Progenitor cell of endocrine pancreas (in vitro differentiated cells): Measurements from ENCODE around the gene SOS2. TPM values are rescaled to one million over a fixed set of nuclear protein-coding genes. Genes with fewer than 3 reads are reported as not detected.

Source experiments
- DNase-seq: peaks from one replicate; pipeline ENCODE4 v3.0.0; 2021; ENCODE audit warnings: low spot score; ENCODE audit not compliant: unreplicated experiment
- H3K27ac Mint-ChIP-seq: 2 replicates; pipeline ENCODE4 v1.8.0; 2021; ENCODE audit warnings: mild to moderate bottlenecking, moderate library complexity, mixed read lengths
- H3K27me3 Mint-ChIP-seq: 2 replicates; pipeline ENCODE4 v1.8.0; 2021; ENCODE audit warnings: mixed read lengths
- H3K36me3 Mint-ChIP-seq: 2 replicates; pipeline ENCODE4 v1.8.0; 2022; ENCODE audit warnings: mixed read lengths; ENCODE audit not compliant: insufficient read depth
- H3K4me1 Mint-ChIP-seq: 2 replicates; pipeline ENCODE4 v1.8.0; 2021; ENCODE audit warnings: low read depth, mixed read lengths
- H3K4me3 Mint-ChIP-seq: 2 replicates; pipeline ENCODE4 v1.8.0; 2021; ENCODE audit warnings: low read depth, mild to moderate bottlenecking, moderate library complexity, mixed read lengths
- H3K9me3 Mint-ChIP-seq: 2 replicates; pipeline ENCODE4 v1.8.0; 2021; ENCODE audit warnings: low read depth, mixed read lengths
- total RNA-seq: library from RNA; stranded (reverse); gene quantifications from 2 replicates; pipeline ENCODE4 v1.2.1, GENCODE V29; 2021
- TF ChIP-seq, protein P1 (sequence below): fragments of 200-600 bp; sonication (generic); IDR thresholded peaks from one replicate; pipeline ENCODE4 v1.5.0; 2021; ENCODE audit warnings: antibody characterized with exemption, mild to moderate bottlenecking; ENCODE audit not compliant: unreplicated experiment

SOS2 gene
- total RNA-seq, 1 donor from 2014 or later = 35.7 TPM

DNA sequence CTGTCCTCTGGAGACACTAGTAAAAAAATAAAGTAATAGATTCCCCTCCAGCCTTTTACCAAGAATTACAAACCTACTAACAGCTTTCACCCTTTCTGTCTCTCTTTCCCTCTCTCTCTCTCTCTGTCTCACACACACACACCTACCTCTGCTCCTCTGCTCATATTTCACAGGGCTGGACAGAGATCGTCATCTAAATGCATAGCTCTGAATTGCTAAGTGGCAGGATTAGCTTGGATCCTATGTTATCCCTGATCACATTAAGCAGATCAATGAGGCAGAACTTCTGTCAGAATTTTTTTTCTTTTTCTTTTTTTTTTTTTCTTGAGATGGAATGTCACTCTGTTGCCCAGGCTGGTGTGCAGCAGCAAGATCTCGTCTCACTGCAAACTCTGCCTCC, 137.9 kb downstream of the SOS2 start:
- H3K4me3 Mint-ChIP-seq = no peak overlapping the region
- peak overlapping the region; percentile 54 for H3K27ac Mint-ChIP-seq
- no peaks in the 10 kb centered on the region for H3K9me3 Mint-ChIP-seq
- no peak for DNase-seq
- no peaks in the 10 kb centered on the region for H3K27me3 Mint-ChIP-seq
- TF ChIP-seq, protein P1, sequence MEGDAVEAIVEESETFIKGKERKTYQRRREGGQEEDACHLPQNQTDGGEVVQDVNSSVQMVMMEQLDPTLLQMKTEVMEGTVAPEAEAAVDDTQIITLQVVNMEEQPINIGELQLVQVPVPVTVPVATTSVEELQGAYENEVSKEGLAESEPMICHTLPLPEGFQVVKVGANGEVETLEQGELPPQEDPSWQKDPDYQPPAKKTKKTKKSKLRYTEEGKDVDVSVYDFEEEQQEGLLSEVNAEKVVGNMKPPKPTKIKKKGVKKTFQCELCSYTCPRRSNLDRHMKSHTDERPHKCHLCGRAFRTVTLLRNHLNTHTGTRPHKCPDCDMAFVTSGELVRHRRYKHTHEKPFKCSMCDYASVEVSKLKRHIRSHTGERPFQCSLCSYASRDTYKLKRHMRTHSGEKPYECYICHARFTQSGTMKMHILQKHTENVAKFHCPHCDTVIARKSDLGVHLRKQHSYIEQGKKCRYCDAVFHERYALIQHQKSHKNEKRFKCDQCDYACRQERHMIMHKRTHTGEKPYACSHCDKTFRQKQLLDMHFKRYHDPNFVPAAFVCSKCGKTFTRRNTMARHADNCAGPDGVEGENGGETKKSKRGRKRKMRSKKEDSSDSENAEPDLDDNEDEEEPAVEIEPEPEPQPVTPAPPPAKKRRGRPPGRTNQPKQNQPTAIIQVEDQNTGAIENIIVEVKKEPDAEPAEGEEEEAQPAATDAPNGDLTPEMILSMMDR = no peak
- peaks cover 2% of the 10 kb centered on the region for H3K4me1 Mint-ChIP-seq
- H3K36me3 Mint-ChIP-seq = peaks cover 2% of the 10 kb centered on the region

DNA sequence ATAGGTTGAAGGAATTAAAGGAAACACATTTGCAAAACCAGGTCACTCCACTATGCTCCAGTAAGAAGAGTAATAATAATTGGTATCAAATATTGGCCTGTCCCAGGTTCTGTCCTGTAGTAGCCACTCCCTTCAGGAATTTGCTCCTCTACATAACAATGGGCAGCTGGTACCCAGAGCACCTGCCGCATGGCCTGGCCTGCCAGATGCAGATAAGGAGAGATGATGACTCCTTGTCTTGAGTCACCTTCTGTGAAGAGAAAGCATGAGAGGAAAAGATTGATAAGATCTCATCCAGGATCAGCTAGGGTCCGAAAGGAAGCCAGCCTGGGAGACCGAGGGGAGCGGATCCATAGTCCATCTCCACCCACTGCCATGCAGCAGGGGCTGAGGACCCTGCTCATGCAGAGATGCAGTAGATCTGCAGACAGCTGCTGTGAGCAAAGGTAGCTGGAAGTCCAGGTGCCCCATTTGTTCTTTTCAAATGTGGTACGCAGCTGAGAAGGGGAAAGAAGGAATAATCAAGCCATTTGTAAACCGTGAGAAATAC, 139.3 kb downstream of the SOS2 start:
- no peak overlapping the region for H3K4me3 Mint-ChIP-seq
- H3K4me1 Mint-ChIP-seq = peaks cover 2% of the 10 kb centered on the region
- TF ChIP-seq, protein P1 = no peak
- H3K27me3 Mint-ChIP-seq = no peaks in the 10 kb centered on the region
- no peak for DNase-seq
- H3K27ac Mint-ChIP-seq = peak overlapping the region; percentile 5
- no peaks in the 10 kb centered on the region for H3K9me3 Mint-ChIP-seq
- H3K36me3 Mint-ChIP-seq = peaks cover 2% of the 10 kb centered on the region

DNA sequence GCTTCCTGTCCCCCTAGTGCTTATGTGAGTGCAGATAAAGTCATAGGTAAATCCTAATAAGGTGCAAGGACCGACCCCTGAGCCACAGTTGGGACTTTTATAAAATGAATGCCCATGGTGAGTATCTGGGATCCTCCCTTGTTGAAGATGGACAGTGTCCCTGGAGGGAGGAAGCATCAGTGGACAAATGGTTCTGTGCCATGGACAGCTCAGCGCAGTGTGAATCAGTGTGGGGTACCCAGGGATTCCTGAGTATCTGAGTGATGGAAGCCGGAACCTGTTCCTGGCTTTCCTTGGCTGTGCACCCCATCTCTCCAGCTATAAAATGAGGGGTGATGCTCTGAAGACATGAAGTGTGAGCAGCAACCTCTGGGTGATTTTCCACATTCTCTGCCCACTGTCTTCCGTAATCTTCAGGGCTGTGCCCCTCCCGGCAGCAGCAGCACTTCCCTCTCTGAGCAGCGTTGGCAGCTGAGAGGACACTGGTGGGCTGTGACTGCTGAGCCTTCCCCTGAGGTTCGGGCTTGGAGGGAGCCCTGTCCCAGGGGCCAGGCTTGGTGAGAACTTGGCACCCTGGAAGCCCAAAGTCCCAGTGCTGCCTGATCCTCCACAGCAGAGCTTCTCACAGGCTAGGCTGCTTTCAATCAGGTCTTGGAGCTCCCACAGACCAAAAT, 140.0 kb downstream of the SOS2 start:
- Mint-ChIP-seq H3K27me3 (no peaks in the 10 kb centered on the region), H3K4me1 (peaks cover 2% of the 10 kb centered on the region), H3K9me3 (no peaks in the 10 kb centered on the region), H3K4me3 (no peak overlapping the region), H3K36me3 (peaks cover 2% of the 10 kb centered on the region), H3K27ac (no peak overlapping the region)
- TF ChIP-seq, protein P1 = no peak
- DNase-seq = no peak

DNA sequence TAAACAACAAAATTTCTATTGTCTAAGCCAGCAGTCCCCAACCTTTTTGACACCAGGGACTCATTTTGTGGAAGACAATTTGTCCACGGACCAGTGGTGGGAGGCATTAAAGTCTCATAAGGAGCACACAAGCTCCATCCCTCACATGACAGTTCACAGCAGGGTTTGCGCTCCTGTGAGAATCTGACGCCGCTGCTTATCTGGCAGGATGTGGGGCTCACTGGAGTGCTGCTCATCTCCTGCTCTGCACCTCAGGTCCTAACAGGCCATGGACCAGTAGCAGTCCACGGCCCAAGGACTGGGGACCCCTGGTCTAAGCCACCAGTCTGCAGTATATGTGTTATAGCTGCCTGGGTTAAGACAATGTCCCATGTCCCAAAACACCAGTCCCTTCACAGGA, 142.2 kb downstream of the SOS2 start:
- Mint-ChIP-seq H3K27me3 (no peaks in the 10 kb centered on the region), H3K27ac (no peak overlapping the region), H3K9me3 (no peaks in the 10 kb centered on the region), H3K4me1 (peaks cover 2% of the 10 kb centered on the region), H3K4me3 (no peak overlapping the region), H3K36me3 (no peaks in the 10 kb centered on the region)
- no peak for DNase-seq
- TF ChIP-seq, protein P1 = no peak

GRCh38 chr14:50088731-50089130, 142.6 kb downstream of the SOS2 start:
- Mint-ChIP-seq H3K9me3 (no peaks in the 10 kb centered on the region), H3K4me1 (peaks cover 2% of the 10 kb centered on the region), H3K27me3 (no peaks in the 10 kb centered on the region), H3K27ac (no peak overlapping the region), H3K4me3 (no peak overlapping the region), H3K36me3 (no peaks in the 10 kb centered on the region)
- no peak for DNase-seq
- TF ChIP-seq, protein P1 = no peak
